ENCODE measurements around the gene PLBD2. TPM values are rescaled to one million over a fixed set of nuclear protein-coding genes. Genes with fewer than 3 reads are reported as not detected.

PLBD2 gene
- total and polyA plus RNA-seq, 8 donors, result 2.7 to 32.4 (median 8.2) TPM

- no peaks in the 10 kb centered on the region for H3K36me3 ChIP-seq
- H3K4me3 ChIP-seq, result no peak overlapping the region
- intact Hi-C loops (cut with DNase I; ENCODE audit: low total_unique reads), result no loop called here
- WGBS, 5 donors, result 83 to 90% (median 86%) methylated on average over 11 of the region's 11 CpGs
- H3K27ac ChIP-seq, result no peak overlapping the region
- no peak for TF ChIP-seq EP300 (IDR thresholded peaks at IDR 0.05)
- TF ChIP-seq POLR2A (IDR thresholded peaks at IDR 0.05), result no peak
- no peak for TF ChIP-seq POLR2AphosphoS5 (IDR thresholded peaks at IDR 0.05)
- no peak for TF ChIP-seq CTCF (IDR thresholded peaks at IDR 0.05)
- peaks cover 0 to 19% (median 0%) of the 10 kb centered on the region in 3 donors for H3K27me3 ChIP-seq
- no peaks in the 10 kb centered on the region for H3K9me3 ChIP-seq
- no peak for DNase-seq
- peaks cover 0 to 8% (median 6%) of the 10 kb centered on the region in 4 donors for H3K4me1 ChIP-seq
Observed at GRCh38 chr12:113408756-113409298, 50.4 kb downstream of the PLBD2 start.

GRCh38 chr12:113409462-113410124 lies 51.2 kb downstream of the PLBD2 start:
- Histone ChIP-seq H3K4me3 (no peak overlapping the region), H3K27me3 (peaks cover 0 to 23% (median 0%) of the 10 kb centered on the region in 3 donors), H3K36me3 (no peaks in the 10 kb centered on the region), H3K4me1 (peaks cover 0 to under 1% (median 0%) of the 10 kb centered on the region in 4 donors), H3K27ac (no peak overlapping the region), H3K9me3 (no peaks in the 10 kb centered on the region)
- no peak for DNase-seq
- TF ChIP-seq CTCF (IDR thresholded peaks at IDR 0.05), result no peak
- no peak for TF ChIP-seq POLR2AphosphoS5 (IDR thresholded peaks at IDR 0.05)
- no peak for TF ChIP-seq POLR2A (IDR thresholded peaks at IDR 0.05)
- no peak for TF ChIP-seq EP300 (IDR thresholded peaks at IDR 0.05)
- intact Hi-C loops (cut with DNase I; ENCODE audit: low total_unique reads), result no loop called here
- WGBS, 5 donors, result 52 to 58% (median 54%) methylated on average over 8 to 9 of the region's 9 CpGs

GRCh38 chr12:113413488-113413939 lies 55.1 kb downstream of the PLBD2 start:
- intact Hi-C loops (cut with DNase I; ENCODE audit: low total_unique reads), result no loop called here
- Histone ChIP-seq H3K27me3 (peaks cover 0 to 24% (median 0%) of the 10 kb centered on the region in 3 donors), H3K4me3 (no peak overlapping the region), H3K4me1 (no peaks in the 10 kb centered on the region), H3K9me3 (no peaks in the 10 kb centered on the region), H3K27ac (no peak overlapping the region), H3K36me3 (no peaks in the 10 kb centered on the region)
- TF ChIP-seq EP300 (IDR thresholded peaks at IDR 0.05), result no peak
- TF ChIP-seq CTCF (IDR thresholded peaks at IDR 0.05), result no peak
- TF ChIP-seq POLR2A (IDR thresholded peaks at IDR 0.05), result no peak
- TF ChIP-seq POLR2AphosphoS5 (IDR thresholded peaks at IDR 0.05), result no peak
- WGBS, 5 donors, result 58 to 63% (median 60%) methylated on average over 11 of the region's 11 CpGs
- no peak for DNase-seq

- Histone ChIP-seq H3K9me3 (no peaks in the 10 kb centered on the region), H3K4me3 (no peak overlapping the region), H3K27ac (no peak overlapping the region), H3K36me3 (no peaks in the 10 kb centered on the region), H3K4me1 (no peaks in the 10 kb centered on the region), H3K27me3 (peaks cover 0 to 24% (median 0%) of the 10 kb centered on the region in 3 donors)
- TF ChIP-seq CTCF (IDR thresholded peaks at IDR 0.05) (no peak), POLR2AphosphoS5 (IDR thresholded peaks at IDR 0.05) (no peak), POLR2A (IDR thresholded peaks at IDR 0.05) (no peak), EP300 (IDR thresholded peaks at IDR 0.05) (no peak)
- DNase-seq, result no peak
- intact Hi-C loops (cut with DNase I; ENCODE audit: low total_unique reads), result no loop called here
- WGBS, 5 donors, result 80 to 85% (median 81%) methylated on average over 9 of the region's 9 CpGs
Observed at GRCh38 chr12:113414519-113415038, 56.2 kb downstream of the PLBD2 start.
